ENCODE measurements around the gene REPS1. TPM values are rescaled to one million over a fixed set of nuclear protein-coding genes. Genes with fewer than 3 reads are reported as not detected.

REPS1 gene
- total RNA-seq, 1 experiment from 2014 or later = 63.4 TPM

DNA sequence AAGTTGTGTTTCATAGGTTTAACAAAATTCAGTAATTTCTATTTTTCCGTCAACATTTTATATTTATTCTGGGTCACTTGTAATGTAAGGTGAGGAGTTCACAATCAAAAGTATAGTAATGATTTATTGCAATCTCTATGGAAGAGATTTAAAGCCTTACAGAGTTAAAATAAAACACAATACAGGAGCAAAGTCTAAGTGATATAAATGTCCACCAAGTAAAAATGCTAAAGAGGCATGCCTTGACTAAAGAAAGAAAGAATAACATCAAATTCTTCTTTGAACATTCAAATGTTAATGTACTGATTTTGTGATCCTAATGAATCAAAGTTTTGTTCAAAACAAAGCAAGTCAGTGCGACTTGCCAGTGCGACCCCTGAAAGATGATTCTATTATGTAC is 61.5 kb downstream of the REPS1 start:
- intact Hi-C loops (cut with micrococcal nuclease; ENCODE audit: unreplicated experiment) = no loop called here
- CTCF ChIA-PET = no interaction called here
- no peak for DNase-seq (ENCODE audit: low spot score)
- Histone ChIP-seq H3K4me1 (ENCODE audit: insufficient read depth, low read length, poor library complexity, severe bottlenecking) (no peaks in the 10 kb centered on the region), H3K4me3 (ENCODE audit: low read depth, low read length, poor library complexity, severe bottlenecking) (no peak overlapping the region), H3K27ac (ENCODE audit: low read depth, low read length, poor library complexity, severe bottlenecking) (no peak overlapping the region), H3K27me3 (replicated peaks; ENCODE audit: insufficient read depth, low read depth, low read length, poor library complexity) (no peaks in the 10 kb centered on the region), H3K9me3 (ENCODE audit: low read depth, low read length, poor library complexity, severe bottlenecking) (no peaks in the 10 kb centered on the region), H3K36me3 (ENCODE audit: insufficient read depth, low read length, poor library complexity, severe bottlenecking) (peaks cover 4% of the 10 kb centered on the region)
- TF ChIP-seq, protein P1, sequence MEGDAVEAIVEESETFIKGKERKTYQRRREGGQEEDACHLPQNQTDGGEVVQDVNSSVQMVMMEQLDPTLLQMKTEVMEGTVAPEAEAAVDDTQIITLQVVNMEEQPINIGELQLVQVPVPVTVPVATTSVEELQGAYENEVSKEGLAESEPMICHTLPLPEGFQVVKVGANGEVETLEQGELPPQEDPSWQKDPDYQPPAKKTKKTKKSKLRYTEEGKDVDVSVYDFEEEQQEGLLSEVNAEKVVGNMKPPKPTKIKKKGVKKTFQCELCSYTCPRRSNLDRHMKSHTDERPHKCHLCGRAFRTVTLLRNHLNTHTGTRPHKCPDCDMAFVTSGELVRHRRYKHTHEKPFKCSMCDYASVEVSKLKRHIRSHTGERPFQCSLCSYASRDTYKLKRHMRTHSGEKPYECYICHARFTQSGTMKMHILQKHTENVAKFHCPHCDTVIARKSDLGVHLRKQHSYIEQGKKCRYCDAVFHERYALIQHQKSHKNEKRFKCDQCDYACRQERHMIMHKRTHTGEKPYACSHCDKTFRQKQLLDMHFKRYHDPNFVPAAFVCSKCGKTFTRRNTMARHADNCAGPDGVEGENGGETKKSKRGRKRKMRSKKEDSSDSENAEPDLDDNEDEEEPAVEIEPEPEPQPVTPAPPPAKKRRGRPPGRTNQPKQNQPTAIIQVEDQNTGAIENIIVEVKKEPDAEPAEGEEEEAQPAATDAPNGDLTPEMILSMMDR (conservative IDR thresholded peaks at IDR 0.05; ENCODE audit: low read depth, low read length) = no peak
- TF ChIP-seq EZH2 (IDR thresholded peaks at IDR 0.05; ENCODE audit: borderline replicate concordance, low read depth, low read length, poor library complexity, severe bottlenecking) = no peak
- no TSS peak for BruUV-seq (replicated peaks)
- POLR2A ChIA-PET (ENCODE audit: low non-redundant PET) = no interaction called here

DNA sequence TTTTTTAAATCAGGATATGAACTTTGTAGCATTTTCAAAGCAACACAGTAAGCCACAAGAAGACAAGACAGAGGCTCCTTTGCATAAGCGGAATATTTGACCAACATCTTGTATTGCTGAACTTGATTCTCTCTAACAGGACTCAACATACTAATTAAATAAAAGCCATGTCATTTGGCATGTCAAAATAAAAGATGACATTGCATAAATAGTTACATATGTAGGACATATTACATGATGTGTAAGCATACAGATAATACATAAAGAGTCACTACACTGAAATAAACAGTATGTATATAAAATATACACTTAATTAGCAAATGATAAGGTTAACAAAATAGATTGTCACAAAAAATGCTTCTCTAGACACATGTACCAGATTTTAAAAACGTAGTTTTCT is 62.2 kb downstream of the REPS1 start:
- intact Hi-C loops (cut with micrococcal nuclease; ENCODE audit: unreplicated experiment) = no loop called here
- no peak for DNase-seq (ENCODE audit: low spot score)
- TF ChIP-seq, protein P1 (conservative IDR thresholded peaks at IDR 0.05; ENCODE audit: low read depth, low read length) = no peak
- TF ChIP-seq EZH2 (IDR thresholded peaks at IDR 0.05; ENCODE audit: borderline replicate concordance, low read depth, low read length, poor library complexity, severe bottlenecking) = no peak
- no peaks in the 10 kb centered on the region for H3K9me3 ChIP-seq (ENCODE audit: low read depth, low read length, poor library complexity, severe bottlenecking)
- BruUV-seq (replicated peaks) = no TSS peak
- no peaks in the 10 kb centered on the region for H3K27me3 ChIP-seq (replicated peaks; ENCODE audit: insufficient read depth, low read depth, low read length, poor library complexity)
- ChIA-PET CTCF (no interaction called here), POLR2A (ENCODE audit: low non-redundant PET) (no interaction called here)
- H3K4me3 ChIP-seq (ENCODE audit: low read depth, low read length, poor library complexity, severe bottlenecking) = no peak overlapping the region
- no peak overlapping the region for H3K27ac ChIP-seq (ENCODE audit: low read depth, low read length, poor library complexity, severe bottlenecking)
- H3K36me3 ChIP-seq (ENCODE audit: insufficient read depth, low read length, poor library complexity, severe bottlenecking) = peaks cover 4% of the 10 kb centered on the region
- H3K4me1 ChIP-seq (ENCODE audit: insufficient read depth, low read length, poor library complexity, severe bottlenecking) = no peaks in the 10 kb centered on the region

DNA sequence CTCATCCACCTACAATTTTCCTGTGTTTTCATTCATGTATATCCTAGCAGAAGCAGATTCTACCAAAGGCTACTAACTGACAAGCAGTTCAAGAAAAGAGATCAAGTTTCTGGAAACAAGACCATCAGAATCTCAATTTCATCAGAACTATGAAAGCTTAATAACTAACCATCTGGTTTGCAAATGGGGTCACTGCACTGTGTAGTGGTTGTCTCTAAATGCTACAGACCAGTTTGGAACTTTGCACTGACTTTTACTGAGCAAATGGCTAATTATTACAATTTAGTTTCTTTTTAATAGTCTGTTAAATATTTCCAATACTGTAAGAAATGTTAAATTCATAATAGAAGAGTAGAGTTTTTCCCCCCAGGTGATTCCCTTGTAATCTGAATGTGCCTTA is 64.5 kb downstream of the REPS1 start:
- TF ChIP-seq, protein P1 (conservative IDR thresholded peaks at IDR 0.05; ENCODE audit: low read depth, low read length) = no peak
- no peak for TF ChIP-seq EZH2 (IDR thresholded peaks at IDR 0.05; ENCODE audit: borderline replicate concordance, low read depth, low read length, poor library complexity, severe bottlenecking)
- ChIA-PET POLR2A (ENCODE audit: low non-redundant PET) (no interaction called here), CTCF (interaction anchor here (0.6 kb wide), 1 partner anchor 17 kb away, joined by 3 read pairs; no protein-coding TSS in a partner anchor)
- no peak for DNase-seq (ENCODE audit: low spot score)
- H3K9me3 ChIP-seq (ENCODE audit: low read depth, low read length, poor library complexity, severe bottlenecking) = no peaks in the 10 kb centered on the region
- no peaks in the 10 kb centered on the region for H3K4me1 ChIP-seq (ENCODE audit: insufficient read depth, low read length, poor library complexity, severe bottlenecking)
- no peaks in the 10 kb centered on the region for H3K36me3 ChIP-seq (ENCODE audit: insufficient read depth, low read length, poor library complexity, severe bottlenecking)
- H3K27ac ChIP-seq (ENCODE audit: low read depth, low read length, poor library complexity, severe bottlenecking) = no peak overlapping the region
- no peaks in the 10 kb centered on the region for H3K27me3 ChIP-seq (replicated peaks; ENCODE audit: insufficient read depth, low read depth, low read length, poor library complexity)
- BruUV-seq (replicated peaks) = no TSS peak
- intact Hi-C loops (cut with micrococcal nuclease; ENCODE audit: unreplicated experiment) = no loop called here
- H3K4me3 ChIP-seq (ENCODE audit: low read depth, low read length, poor library complexity, severe bottlenecking) = no peak overlapping the region
